ENCODE measurements around the gene PSME2. TPM values are rescaled to one million over a fixed set of nuclear protein-coding genes. Genes with fewer than 3 reads are reported as not detected.
A peak's percentile ranks its signal among the peaks of the same experiment; 100 is the strongest.

The PSME2 gene
- total and polyA plus RNA-seq, 2 of the 13 experiments (the other 11 are each of a cell fraction or from before 2014, with no cell fraction given), result 332 to 716 TPM

DNA sequence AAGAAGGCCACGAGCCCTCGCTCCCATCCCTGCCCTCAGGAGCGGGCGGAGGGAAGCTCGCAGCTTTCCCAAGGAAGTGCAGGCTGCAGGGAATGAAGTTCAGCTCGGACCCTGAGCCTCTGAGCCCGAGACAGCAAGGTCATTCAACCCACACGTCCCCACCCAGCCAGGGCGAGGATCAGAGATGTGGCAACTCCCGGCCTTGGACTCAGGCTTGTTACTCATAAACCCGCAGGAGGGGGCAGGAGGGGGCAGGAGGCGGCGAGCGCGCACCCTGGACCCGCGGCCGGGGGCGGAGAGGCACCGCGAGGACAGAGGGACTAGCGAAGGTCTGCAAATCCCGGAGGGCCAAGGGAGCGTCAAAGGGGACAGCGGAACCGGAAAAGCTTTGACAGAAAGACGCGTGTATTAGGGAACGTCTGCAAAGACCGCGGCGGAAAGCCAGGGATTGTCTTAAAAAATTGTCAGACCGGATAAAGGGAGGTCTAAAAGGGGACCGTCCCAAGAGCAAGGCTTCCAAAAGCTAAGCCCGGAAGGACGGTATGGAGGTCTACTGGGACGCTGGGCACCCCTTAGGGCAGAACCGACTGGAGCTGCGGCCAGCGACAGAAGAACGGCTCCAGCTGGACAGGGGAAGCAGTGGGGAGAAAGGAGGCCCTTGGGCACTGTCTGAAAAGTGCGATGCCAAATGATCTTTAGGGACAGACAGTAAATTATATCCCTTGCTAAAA, 32.4 kb downstream of the PSME2 start (continued):
- TF ChIP-seq, protein P1, sequence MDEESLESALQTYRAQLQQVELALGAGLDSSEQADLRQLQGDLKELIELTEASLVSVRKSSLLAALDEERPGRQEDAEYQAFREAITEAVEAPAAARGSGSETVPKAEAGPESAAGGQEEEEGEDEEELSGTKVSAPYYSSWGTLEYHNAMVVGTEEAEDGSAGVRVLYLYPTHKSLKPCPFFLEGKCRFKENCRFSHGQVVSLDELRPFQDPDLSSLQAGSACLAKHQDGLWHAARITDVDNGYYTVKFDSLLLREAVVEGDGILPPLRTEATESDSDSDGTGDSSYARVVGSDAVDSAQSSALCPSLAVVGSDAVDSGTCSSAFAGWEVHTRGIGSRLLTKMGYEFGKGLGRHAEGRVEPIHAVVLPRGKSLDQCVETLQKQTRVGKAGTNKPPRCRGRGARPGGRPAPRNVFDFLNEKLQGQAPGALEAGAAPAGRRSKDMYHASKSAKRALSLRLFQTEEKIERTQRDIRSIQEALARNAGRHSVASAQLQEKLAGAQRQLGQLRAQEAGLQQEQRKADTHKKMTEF (CRISPR knock-in tag; IDR thresholded peaks at IDR 0.05), result peak; percentile 99
- TF ChIP-seq ZNF326 (CRISPR knock-in tag; IDR thresholded peaks at IDR 0.05; ENCODE audit: borderline replicate concordance), result 0 out of 2 replicates have a peak, but pooled peaks have one; percentile 12
- 0 out of 2 replicates have a peak, but pooled peaks have one; percentile 90 for TF ChIP-seq ZNF720 (CRISPR knock-in tag; IDR thresholded peaks at IDR 0.05)
- TF ChIP-seq RBM39 (IDR thresholded peaks at IDR 0.05; ENCODE audit: low read depth, low read length, poor library complexity, severe bottlenecking), result peak; percentile 98
- TF ChIP-seq HOXA7 (CRISPR knock-in tag; IDR thresholded peaks at IDR 0.05), result no peak
- peak; percentile 93 for TF ChIP-seq KAT8 (CRISPR knock-in tag; IDR thresholded peaks at IDR 0.05)
- TF ChIP-seq, protein P2, sequence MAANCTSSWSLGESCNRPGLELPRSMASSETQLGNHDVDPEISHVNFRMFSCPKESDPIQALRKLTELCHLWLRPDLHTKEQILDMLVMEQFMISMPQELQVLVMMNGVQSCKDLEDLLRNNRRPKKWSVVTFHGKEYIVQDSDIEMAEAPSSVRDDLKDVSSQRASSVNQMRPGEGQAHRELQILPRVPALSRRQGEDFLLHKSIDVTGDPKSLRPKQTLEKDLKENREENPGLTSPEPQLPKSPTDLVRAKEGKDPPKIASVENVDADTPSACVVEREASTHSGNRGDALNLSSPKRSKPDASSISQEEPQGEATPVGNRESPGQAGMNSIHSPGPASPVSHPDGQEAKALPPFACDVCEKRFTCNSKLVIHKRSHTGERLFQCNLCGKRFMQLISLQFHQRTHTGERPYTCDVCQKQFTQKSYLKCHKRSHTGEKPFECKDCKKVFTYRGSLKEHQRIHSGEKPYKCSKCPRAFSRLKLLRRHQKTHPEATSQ (CRISPR knock-in tag; IDR thresholded peaks at IDR 0.05; ENCODE audit: borderline replicate concordance), result peak; percentile 95; the same call in 1 of the 2 replicates
- 0 out of 2 replicates have a peak, but pooled peaks have one; percentile 3 for TF ChIP-seq ZFAT (CRISPR knock-in tag; conservative IDR thresholded peaks at IDR 0.05)
- TF ChIP-seq CAMTA2 (CRISPR knock-in tag; IDR thresholded peaks at IDR 0.05; ENCODE audit: borderline replicate concordance), result no peak
- TF ChIP-seq, protein P3, sequence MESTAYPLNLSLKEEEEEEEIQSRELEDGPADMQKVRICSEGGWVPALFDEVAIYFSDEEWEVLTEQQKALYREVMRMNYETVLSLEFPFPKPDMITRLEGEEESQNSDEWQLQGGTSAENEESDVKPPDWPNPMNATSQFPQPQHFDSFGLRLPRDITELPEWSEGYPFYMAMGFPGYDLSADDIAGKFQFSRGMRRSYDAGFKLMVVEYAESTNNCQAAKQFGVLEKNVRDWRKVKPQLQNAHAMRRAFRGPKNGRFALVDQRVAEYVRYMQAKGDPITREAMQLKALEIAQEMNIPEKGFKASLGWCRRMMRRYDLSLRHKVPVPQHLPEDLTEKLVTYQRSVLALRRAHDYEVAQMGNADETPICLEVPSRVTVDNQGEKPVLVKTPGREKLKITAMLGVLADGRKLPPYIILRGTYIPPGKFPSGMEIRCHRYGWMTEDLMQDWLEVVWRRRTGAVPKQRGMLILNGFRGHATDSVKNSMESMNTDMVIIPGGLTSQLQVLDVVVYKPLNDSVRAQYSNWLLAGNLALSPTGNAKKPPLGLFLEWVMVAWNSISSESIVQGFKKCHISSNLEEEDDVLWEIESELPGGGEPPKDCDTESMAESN (CRISPR knock-in tag; conservative IDR thresholded peaks at IDR 0.05), result peak; percentile 99
- TF ChIP-seq SRSF9 (IDR thresholded peaks at IDR 0.05; ENCODE audit: borderline replicate concordance, insufficient read depth, low read depth, low read length, poor library complexity, severe bottlenecking), result no peak
- TF ChIP-seq SCMH1 (CRISPR knock-in tag; IDR thresholded peaks at IDR 0.05; ENCODE audit: borderline replicate concordance), result no peak
- 0 out of 2 replicates have a peak, but pooled peaks have one; percentile 89 for TF ChIP-seq ZNF260 (CRISPR knock-in tag; IDR thresholded peaks at IDR 0.05; ENCODE audit: borderline replicate concordance, low read depth)
- TF ChIP-seq TOE1 (CRISPR knock-in tag; IDR thresholded peaks at IDR 0.05), result no peak
- TF ChIP-seq MZF1 (CRISPR knock-in tag; IDR thresholded peaks at IDR 0.05; ENCODE audit: borderline replicate concordance), result peak; percentile 74; the same call in 1 of the 2 replicates
- peak; percentile 93 for TF ChIP-seq NFKBIZ (CRISPR knock-in tag; IDR thresholded peaks at IDR 0.05)
- 0 out of 2 replicates have a peak, but pooled peaks have one; percentile 78 for TF ChIP-seq ZNF256 (CRISPR knock-in tag; conservative IDR thresholded peaks at IDR 0.05)
- TF ChIP-seq ZMYM2 (CRISPR knock-in tag; IDR thresholded peaks at IDR 0.05), result peak; percentile 95
- TF ChIP-seq NKX3-1 (CRISPR knock-in tag; IDR thresholded peaks at IDR 0.05), result peak; percentile 95
- TF ChIP-seq ZNF552 (CRISPR knock-in tag; IDR thresholded peaks at IDR 0.05; ENCODE audit: borderline replicate concordance), result peak; percentile 95; the same call in 1 of the 2 replicates
- peak; percentile 92 for TF ChIP-seq SAFB2 (CRISPR knock-in tag; IDR thresholded peaks at IDR 0.05; ENCODE audit: borderline replicate concordance, low read depth)
- peak; percentile 31; the same call in 1 of the 2 replicates for TF ChIP-seq STAG1 (CRISPR knock-in tag; IDR thresholded peaks at IDR 0.05)
- peak; percentile 80 for TF ChIP-seq PCBP2 (optimal IDR thresholded peaks at IDR 0.05; ENCODE audit: low read depth, low read length, poor library complexity, severe bottlenecking)
- TF ChIP-seq DNMT3B (CRISPR knock-in tag; conservative IDR thresholded peaks at IDR 0.05), result peak; percentile 95; the same call in 1 of the 2 replicates
- TF ChIP-seq MED13 (CRISPR knock-in tag; IDR thresholded peaks at IDR 0.05), result peak; percentile 99
- TF ChIP-seq POLR2G (IDR thresholded peaks at IDR 0.05; ENCODE audit: low read depth, low read length), result peak; percentile 95
